GM12873 (cell line): Measurements from ENCODE around the gene GPN2.

Experiments
- CTCF ChIP-seq: IDR thresholded peaks from 2 replicates; pipeline ENCODE4 v1.5.1; 2012; ENCODE audit warnings: low read depth, mild to moderate bottlenecking, moderate library complexity, low read length, control low read depth; ENCODE audit not compliant: insufficient read depth; ENCODE audit errors: missing control alignments

The GPN2 gene

GRCh38 chr1:26911399-26912146 lies 21.5 kb upstream of the GPN2 start:
- TF ChIP-seq CTCF = no peak

- no peak for TF ChIP-seq CTCF
Observed at GRCh38 chr1:26910343-26911160, 20.5 kb upstream of the GPN2 start.

GRCh38 chr1:26909951-26910342 lies 19.9 kb upstream of the GPN2 start:
- TF ChIP-seq CTCF = no peak

GRCh38 chr1:26907071-26907917 lies 17.2 kb upstream of the GPN2 start:
- TF ChIP-seq CTCF = no peak

GRCh38 chr1:26900815-26901511 lies 10.9 kb upstream of the GPN2 start:
- TF ChIP-seq CTCF = no peak

GRCh38 chr1:26900001-26900814 lies 10.1 kb upstream of the GPN2 start, which contains the start of gene GPATCH3:
Gene GPATCH3 (minus strand): TSS chr1:26900467. CDS start chr1:26900442, 25 bp downstream.
- TF ChIP-seq CTCF = no peak
